ENCODE results near the gene FANCG. TPM values are rescaled to one million over a fixed set of nuclear protein-coding genes. Genes with fewer than 3 reads are reported as not detected.

The FANCG gene
- total and polyA plus RNA-seq, 2 of the 8 experiments (the other 6 are each of a cell fraction or from before 2014, with no cell fraction given): 66.6 to 87.1 TPM

- TF ChIP-seq CHD7 (IDR thresholded peaks at IDR 0.05; ENCODE audit: insufficient replicate concordance, low read length): no peak
- no peak for TF ChIP-seq PHF8 (conservative IDR thresholded peaks at IDR 0.05; ENCODE audit: low read depth, low read length)
- TF ChIP-seq NANOG (IDR thresholded peaks at IDR 0.05; ENCODE audit: insufficient read depth, low read depth, low read length, poor library complexity, severe bottlenecking): no peak
- no peak for TF ChIP-seq EP300 (IDR thresholded peaks at IDR 0.05; ENCODE audit: borderline replicate concordance in 1 of 2, low read depth in 2 of 2, low read length in 2 of 2)
- no peak for TF ChIP-seq SP4 (IDR thresholded peaks at IDR 0.05; ENCODE audit: low read length)
- peak in 2 of 3 experiments; percentile 63 to 78; a peak in 3 of 4 replicates for TF ChIP-seq CTCF (IDR thresholded peaks at IDR 0.05; ENCODE audit: control extremely low read depth in 1 of 3, insufficient read depth in 1 of 3, low read depth in 1 of 3, low read length in 3 of 3)
These were observed 28.4 kb downstream of the FANCG start (continued) for GRCh38 chr9:35051069-35051967.

Data from H1 (cell line).